HG03064 (cell line): ENCODE data around the gene TRIM9.

Source experiments
- ATAC-seq: cut with Tn5 transposase; IDR thresholded peaks from one replicate; pipeline ENCODE4 v1.9.1; 2021; ENCODE audit warnings: low read depth; ENCODE audit not compliant: unreplicated experiment

The TRIM9 gene

DNA sequence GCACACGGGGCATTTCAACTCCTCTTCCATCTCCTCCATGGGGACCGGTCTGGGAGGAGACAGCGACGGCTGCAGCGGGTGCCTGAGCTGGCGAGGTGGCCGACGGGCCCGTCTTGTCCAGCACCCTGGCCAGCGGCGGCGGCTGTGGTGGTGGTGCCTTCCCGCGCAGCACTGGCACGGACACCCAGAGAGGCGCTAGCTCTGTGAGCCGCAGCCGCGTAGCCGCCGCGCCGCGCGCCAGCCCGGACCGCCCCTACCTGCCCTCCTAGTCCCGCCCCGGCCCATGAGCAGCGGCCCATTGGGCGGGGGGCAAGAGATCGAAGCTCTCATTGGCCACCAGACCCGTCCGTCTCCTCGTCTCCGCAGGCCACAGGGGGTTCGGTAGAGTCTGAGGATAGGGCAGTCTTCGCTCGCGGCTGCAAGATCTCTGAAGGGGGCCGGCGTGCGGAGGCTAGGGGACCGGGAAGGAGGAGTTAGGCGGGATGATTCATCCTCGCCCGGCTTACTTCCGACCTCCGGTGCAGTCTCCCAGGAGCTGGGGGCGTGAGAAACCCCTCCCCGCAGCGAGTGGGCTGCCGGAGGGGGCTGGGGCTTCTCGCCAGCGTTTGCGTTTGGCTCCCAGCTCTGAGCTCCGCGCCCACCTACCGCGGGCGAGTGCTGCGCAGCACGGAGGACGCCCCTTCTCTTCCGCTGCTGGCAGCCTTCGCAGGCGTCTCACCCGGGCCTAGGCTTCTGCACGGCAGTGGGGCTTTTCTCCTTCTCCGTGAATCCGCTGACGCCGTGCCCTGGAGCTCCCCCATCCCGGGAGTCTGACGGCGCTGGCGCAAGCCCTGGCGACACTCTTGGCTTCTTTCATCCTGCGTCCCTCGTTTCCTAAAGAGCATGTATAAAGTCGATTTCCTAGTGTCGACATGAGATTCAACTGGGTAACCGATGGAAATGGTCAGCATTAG lies at the start of gene TRIM9:
Gene TRIM9 (minus strand): TSS at position 205 of the 953 bp plus-strand sequence. CDS start 166 bp downstream, at position 39.
- ATAC-seq = peak; percentile 99

DNA sequence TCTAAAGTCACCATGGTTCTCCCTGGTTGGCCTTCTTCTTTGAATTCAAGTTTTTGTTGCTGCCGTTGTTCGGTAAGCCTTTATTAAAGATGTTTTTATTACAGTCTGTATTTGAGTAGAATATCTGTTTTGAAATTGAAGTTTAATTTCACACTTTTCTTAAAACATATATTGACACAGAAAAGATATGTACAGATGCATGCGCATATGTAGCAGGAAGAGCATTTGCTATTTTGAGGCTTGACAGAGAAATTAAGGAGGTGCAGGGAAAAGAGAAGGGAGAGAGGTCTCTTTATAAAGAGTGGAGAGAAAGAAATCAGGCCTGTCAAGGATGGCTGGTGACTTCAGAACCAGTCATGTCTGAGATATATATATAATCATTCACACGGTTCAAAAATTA lies 46.0 kb upstream of the TRIM9 start:
- no peak for ATAC-seq

DNA sequence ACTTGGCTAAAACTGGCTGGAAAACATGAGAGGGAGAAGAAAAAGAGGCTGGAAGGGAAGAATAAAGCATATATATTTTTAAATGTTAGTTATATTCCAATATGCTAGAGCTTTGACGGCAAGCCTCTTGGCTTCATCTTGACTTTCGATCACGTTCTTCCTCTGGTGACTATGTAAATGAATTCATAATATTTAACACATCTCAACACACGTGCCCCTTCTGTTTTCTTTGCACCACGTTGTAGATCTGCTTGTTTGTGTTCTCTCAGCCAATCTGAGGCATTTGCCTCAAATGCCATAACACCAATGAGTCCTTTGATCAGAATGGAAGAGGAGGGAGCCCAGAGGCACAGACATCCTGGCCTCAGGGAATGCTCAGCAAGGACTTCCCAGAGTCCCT lies 45.4 kb upstream of the TRIM9 start:
- ATAC-seq = no peak

DNA sequence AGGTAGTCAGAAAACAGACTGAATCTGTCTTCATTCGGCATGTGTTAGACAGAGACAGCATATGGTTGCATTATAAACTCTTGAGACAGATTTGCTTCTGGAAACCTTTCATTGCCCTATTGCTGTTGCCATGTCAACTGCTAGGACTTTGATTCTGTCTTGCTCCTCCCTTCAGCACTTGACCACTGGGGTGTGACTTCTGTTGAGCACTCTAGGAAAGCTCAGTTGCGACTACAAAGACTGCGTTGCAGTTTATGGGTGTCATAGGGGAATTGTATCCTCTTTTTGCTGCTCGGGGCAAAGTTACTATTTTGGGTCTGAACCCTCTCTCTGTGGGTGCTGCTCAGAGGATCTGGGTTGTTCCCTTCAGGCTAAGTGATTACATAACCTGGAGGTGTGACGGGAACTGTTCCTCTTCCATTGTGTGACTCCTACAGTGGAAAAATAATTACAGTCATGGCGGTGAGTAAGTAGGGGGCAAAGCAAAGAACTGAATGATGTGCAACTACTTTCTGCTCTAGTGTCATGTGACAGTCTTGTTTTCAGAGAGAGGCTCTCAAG lies 44.3 kb upstream of the TRIM9 start:
- no peak for ATAC-seq

DNA sequence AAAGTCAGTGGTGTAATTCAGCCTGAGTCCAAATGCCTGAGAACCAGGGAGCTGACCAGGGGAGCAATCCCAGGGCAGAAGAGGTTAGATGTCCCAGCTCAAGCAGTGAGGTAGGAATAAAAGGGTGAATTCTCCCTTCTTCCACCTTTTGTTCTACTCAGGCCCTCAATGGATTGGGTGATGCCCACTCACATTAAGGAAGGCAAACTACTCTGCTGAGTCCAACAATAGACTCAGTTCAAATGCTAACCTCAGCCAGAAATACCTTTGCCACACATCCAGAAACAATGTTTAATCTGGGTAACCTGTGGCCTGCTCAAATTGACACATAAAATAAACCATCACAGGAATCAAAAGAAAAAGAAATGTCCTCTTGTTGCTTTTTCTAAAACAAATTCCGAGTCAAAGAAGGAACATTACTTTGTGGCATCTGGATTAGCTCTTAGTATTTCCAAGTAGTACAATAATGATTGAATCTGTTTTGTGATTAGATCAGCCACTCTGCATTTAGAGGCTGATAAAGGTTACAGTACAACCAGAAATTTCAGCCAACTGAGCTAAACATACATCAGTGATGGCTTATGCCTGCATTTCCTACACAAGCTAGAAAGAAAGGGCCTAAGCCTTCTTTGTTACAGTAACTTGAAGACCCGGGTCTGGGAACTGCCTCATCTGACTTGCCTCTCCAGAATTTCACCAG lies 43.6 kb upstream of the TRIM9 start:
- no peak for ATAC-seq

DNA sequence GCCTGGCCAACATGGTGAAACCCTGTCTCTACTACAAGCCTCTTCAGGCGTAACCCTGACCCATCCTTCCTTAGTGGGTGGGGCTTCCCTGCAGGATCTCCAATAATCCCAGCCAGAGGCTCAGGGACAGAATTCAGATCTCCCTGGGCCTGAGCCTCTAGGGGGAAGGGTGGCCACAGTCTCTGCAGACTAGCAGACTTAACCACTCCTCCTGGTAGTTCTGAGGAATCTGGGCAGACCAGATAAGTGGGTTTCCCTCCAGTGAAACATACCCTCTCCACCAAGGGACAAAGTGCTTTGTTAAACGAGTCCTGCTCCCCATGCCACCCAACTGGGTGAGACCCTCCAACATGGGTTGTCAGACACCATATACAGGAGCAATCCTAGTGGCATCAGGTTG lies 36.6 kb upstream of the TRIM9 start:
- no peak for ATAC-seq

DNA sequence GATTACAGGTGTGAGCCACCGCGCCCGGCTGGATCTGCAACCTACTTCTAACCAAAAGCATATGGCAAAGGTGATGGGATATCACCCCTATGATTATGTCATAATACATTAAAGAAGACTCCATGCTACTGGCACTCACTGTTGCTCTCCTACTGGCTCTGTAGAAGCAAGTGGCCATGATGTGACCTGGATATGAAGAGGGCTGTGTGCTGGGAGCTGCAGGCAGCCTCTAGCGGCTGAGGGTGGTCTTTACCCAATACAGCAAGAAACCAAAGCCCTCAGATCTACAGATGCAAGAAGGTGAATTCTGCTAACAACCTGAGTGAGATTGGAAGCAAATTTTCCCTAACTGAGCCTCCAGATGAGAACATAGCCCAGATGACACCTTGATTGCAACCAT lies 34.2 kb upstream of the TRIM9 start:
- no peak for ATAC-seq

DNA sequence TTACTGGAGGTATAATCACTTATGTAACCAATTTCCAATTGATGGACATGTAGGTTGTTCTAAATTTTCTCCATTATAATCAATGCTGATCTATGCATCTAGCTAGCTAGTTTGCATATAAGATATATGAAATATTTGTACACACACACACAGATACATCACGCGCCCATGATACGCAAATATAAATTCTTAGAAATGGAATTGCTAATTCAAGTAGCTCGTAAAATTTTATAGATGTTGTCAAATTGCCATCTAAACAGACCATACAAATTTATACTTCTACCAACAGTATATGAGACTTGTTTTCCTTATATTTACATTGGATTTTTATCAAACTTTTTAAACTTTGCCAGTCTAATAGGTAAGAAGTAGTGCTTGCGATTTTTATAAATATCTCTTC lies 29.1 kb upstream of the TRIM9 start:
- ATAC-seq = no peak

DNA sequence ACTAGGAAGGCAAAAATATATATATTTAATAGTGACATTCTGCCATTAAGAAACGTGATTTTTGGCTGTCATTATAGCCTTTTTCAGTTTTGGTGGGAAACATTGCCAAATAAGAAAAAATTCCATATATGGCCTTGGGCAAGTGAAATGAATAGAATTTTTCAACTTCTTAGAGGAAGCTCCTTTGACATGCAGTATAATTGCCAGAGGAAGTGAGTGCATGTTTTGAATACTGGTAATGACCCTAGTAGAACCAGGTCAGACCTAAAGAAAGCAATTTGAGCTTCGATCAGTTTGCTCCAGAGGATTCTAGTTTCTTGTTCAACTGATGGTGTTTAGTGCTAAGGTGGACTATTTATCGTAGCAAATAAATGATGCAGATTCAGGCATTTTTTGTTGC lies 26.2 kb upstream of the TRIM9 start:
- no peak for ATAC-seq

DNA sequence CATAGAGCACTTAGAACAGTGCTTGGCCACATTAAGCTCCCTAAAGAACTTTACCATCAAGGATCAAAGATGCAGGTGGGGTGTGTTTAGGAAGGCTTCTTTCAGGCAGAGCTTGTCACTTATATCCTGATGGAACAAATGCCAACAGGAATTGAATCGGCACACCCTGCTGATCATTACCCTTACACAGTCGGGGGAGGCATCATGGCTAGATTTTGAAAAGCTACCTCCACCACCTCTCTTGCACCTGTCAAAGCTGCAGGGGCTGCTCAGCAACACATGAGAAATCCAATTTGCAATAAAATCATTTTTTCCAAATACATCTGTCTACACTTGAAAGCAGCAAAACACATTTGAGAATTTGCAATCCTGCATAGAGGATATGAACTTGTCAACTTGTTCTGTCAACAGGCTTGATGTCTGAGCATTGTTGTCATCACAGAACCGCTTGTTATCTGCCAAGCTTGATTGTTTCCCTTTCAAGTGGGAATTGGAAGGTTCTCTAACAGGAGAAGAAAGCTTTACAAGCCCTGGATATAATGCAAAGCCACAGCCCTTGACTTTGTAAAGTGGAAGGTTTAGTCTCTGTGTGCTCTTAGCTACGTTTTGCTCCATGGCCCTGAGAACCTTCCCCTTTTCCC lies 24.6 kb upstream of the TRIM9 start:
- ATAC-seq = no peak

DNA sequence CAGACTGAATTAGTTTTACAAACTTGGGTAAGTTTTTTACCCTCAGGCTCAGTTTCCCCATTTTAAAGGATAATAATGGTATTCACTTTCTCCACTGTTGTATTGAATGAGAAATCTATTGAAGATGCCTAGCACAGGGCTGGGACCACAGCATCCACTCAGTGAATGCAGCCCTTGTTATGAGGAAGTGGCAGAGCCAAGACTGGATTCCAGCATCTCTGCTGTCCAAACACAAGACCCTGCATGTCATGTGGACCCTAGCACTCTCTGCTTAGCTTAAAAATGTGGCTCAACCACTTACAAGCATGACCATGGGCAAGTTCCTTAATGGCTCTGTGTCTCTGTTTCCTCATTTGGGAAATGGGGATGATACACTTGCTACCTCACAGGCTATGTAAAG lies 24.1 kb upstream of the TRIM9 start:
- no peak for ATAC-seq

DNA sequence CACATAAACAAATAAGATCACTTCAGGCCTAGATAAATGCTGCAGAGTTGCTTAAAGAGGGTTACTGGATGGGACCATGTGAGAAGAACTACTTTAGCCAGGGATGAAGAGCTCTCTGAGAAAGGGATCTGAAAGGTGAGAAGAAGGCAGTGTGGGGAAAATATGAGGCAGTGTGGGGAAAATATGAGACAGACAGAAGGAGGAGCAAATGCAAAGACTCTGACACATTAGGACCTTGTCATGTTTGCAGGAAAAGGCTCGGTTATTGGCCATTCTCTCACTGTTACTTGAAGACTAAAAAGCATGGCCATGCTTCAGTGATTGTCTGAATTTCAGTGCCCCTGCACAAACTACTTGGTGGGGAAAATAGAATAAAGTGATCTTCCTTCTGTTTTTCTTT lies 22.7 kb upstream of the TRIM9 start:
- ATAC-seq = no peak

DNA sequence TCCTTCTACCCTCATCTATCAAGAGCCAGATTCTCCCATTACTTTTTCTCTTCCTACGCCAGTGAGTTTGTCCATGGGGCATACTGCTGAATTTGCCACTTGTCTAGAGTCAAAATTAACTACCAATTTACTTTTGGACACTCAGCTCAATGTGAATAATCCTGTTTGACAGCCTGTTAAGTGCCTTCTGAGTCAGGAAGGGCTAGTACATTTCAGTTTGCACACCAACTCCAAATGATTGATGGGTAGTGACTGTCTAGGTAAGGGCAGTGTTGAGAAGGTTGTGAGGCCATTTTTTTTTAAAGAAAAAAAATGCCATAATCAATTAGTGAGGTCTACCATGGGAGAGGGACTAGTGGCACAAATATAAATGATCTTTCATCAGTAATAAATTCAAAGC lies 21.8 kb upstream of the TRIM9 start:
- ATAC-seq = no peak

DNA sequence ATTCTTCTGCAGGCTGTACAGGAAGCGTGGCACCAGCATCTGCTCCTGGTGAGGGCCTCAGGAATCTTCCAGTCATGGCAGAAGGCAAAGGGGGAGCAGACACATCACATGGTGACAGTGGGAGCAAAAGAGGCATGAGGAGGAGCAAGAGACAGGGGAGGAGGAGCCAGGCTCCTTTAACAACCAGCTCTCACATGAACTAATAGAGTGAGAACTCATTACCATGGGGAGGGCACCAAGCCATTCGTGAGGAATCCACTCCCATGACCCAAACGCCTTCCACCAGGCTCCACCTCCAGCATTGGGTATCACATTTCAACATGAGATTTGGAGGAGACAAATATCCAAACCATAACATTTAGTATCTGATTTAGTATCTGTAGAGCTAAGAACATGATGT lies 14.7 kb upstream of the TRIM9 start:
- ATAC-seq = no peak

DNA sequence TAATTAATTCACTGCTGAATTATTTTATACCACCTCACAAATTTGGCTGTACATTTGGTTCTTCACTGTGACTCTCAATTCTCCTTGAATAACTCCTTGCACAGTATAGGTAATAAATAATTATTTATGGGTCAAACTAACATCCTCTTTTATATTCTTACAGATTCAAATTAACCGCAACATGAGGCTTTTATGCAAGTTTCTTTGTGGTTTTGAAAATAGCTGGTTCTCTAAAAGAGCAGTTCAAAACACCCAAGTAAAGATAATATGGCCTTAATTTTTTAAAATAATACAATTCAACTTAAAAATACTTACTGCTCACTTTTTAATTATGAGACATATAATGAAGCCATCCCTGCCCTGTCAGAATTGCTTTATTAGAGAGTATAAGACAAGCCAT lies 12.9 kb upstream of the TRIM9 start:
- ATAC-seq = no peak

DNA sequence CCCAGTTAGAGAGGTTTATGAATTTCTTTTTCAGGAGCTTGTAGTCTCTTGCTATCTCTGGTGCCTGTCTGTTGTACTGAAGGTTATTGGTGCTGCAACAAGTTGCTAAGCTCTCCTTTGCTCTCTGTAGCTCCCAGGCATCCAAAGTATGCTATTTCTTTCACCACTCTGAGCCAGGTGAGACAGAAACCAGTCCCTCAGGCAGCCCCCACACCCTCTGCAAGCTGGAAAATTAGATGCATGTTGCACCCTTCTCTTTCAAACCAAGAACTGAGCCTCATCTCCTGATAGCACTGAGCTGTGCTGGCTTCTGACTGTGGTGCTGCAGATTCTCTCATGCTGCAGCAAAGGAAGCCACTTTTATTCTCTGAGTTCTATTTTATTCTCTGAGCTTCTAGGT lies 9.6 kb upstream of the TRIM9 start:
- no peak for ATAC-seq

DNA sequence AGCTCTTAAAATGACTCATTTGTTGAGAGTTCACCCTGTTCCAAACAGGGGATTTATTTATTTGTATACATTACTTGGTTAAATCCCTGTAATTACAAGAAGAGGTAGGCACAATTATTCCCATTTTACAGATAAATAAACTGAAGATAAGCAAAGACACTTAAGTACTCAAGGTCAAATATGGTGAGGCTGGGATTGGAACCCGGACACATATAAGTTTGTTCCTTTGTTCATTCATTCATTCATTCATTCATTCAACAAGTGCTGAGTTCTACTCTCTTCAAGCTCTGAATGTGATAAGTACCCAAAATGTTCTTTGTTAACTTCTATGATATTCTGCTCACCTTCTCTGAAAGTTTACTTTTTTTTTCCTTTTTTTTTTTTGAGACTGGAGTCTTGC lies 2.4 kb upstream of the TRIM9 start:
- no peak for ATAC-seq

DNA sequence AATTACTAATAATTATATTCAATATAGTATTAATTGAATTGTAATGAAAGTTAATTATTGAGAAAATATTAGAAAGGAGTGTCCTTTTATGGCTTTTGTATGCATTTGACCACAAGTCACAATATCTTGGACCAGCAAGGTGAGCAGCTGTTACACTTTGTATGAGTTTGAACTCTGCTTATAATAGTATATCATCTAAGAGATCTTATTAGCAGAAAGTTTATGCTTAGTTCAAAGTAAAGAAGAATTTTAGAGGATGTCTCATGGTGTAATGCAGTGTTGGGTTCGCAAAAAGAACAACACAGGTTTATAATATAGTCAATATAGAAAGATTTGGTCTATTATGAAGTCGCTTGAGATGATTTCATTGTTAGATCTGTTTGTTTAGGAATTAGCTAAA lies 2.0 kb upstream of the TRIM9 start:
- no peak for ATAC-seq

DNA sequence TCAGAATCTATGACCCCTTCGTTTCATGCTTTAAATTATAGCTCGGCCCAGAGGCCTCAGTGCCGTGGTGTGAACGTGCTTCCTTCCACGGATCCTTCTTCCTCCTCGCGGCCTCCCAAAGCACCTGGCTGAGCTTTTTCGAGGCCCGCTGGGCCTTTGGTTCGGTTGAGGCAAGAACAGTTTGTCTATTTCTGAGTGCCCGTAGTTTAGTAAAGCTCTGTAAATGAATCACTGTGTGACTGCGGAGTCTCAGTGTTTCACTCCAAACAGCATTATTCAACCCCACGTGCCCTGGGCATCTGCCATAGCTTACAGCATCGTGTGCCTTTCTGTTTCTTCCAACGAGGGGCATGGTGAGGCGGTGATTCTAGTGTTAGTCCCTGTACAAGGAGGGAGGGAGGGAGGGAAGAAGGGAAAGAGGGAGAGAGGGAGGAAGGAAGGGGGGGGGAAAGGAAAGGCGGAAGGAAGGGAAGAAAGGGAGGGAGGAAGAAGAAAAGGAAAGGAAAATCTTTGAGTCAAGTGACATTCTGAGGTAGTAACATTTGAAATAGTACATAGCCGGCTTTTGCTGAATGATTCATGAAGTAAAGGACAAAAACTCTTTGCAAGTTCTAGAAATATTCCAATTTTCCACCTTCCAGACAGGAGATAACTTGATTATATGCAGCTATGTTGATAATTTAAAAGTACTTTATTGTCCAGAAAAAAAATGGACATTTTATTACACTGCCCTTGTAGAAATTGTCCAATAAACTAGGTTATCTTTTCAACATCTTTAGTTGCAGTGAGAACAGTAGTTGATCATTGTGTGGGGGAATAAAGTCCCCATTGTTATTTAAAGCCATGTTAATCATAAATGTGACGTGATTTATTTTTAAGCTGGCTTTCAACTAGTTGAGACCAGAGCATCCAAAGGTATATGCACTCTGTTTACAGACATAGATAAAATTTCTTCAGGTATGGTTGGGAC lies 1.2 kb upstream of the TRIM9 start:
- ATAC-seq = no peak

DNA sequence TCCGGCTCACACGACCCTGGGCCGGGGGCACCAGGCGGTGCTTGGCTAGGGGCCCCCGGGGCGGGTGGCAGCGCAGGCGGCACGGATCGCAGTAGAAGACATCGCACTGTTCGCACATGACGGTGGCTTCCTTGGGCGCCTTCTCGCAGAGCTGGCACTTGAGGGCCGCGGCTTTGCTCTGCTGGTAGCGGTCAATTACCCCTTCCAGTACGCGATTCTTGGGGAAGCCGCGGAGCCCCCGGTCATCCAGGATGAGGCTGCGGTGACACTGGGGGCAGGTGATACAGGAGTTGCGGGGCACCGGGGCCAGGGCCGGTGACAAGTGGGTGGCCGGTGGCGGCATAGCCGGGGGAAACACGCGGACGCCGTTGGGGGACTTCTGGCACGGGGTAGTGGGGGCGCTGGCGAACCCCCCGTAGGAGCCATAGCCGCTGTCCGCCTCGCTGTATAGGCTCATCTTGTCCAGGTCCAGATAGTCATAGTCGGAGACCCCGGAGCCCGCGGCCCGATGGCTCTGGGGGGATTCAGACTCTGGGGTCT lies 553 bp downstream of the TRIM9 start:
- no peak for ATAC-seq
